Cerebellar cortex (tissue), 1 donor: ENCODE results near the gene FAM24B.
"Not testable (repeated sequence)": the region's sequence is repeated elsewhere in the genome, so short reads cannot be mapped to it uniquely, and the experiment has no call there.

Source experiments
- DNase-seq: peaks from one replicate; pipeline ENCODE4 v3.0.0-alpha.2; 2015; ENCODE audit warnings: low spot score

Gene FAM24B

GRCh38 chr10:122879339-122880273 lies at the start of gene FAM24B:
FAM24B (minus strand) TSS chr10:122879581; CDS start chr10:122850515, 29,066 bp downstream.
- DNase-seq = peak; percentile 98

- no peak for DNase-seq
Measured at GRCh38 chr10:122915700-122916099, 36.3 kb upstream of the FAM24B start.

GRCh38 chr10:122911889-122912484 lies 32.6 kb upstream of the FAM24B start:
- peak; percentile 3 for DNase-seq

GRCh38 chr10:122910310-122910709 lies 30.9 kb upstream of the FAM24B start, which contains the start of gene FAM24A:
FAM24A (plus strand) TSS chr10:122910610; CDS start chr10:122911635, 1,025 bp downstream.
- DNase-seq = no peak

GRCh38 chr10:122903861-122904260 lies 24.5 kb upstream of the FAM24B start:
- DNase-seq = not testable (repeated sequence)

GRCh38 chr10:122894261-122894944 lies 15.0 kb upstream of the FAM24B start:
- no peak for DNase-seq

GRCh38 chr10:122884166-122884565 lies 4.8 kb upstream of the FAM24B start:
- DNase-seq = no peak

GRCh38 chr10:122882766-122883165 lies 3.4 kb upstream of the FAM24B start:
- no peak for DNase-seq

- no peak for DNase-seq
Measured at GRCh38 chr10:122878799-122879338, 512 bp downstream of the FAM24B start.

- DNase-seq = no peak
Measured at GRCh38 chr10:122877264-122877663, 2.1 kb downstream of the FAM24B start.

- no peak for DNase-seq
Measured at GRCh38 chr10:122876467-122876855, 2.9 kb downstream of the FAM24B start.

- DNase-seq = no peak
Measured at GRCh38 chr10:122875843-122876466, 3.4 kb downstream of the FAM24B start.

GRCh38 chr10:122871947-122872346 lies 7.4 kb downstream of the FAM24B start:
- not testable (repeated sequence) for DNase-seq

GRCh38 chr10:122868768-122869167 lies 10.6 kb downstream of the FAM24B start:
- DNase-seq = not testable (repeated sequence)

GRCh38 chr10:122866757-122867482 lies 12.5 kb downstream of the FAM24B start:
- not testable (repeated sequence) for DNase-seq

- DNase-seq = no peak
Measured at GRCh38 chr10:122864901-122865300, 14.5 kb downstream of the FAM24B start.

GRCh38 chr10:122864194-122864592 lies 15.2 kb downstream of the FAM24B start:
- no peak for DNase-seq

GRCh38 chr10:122863216-122864193 lies 15.9 kb downstream of the FAM24B start:
- no peak for DNase-seq

- no peak for DNase-seq
Measured at GRCh38 chr10:122861711-122862161, 17.6 kb downstream of the FAM24B start.

GRCh38 chr10:122859527-122859926 lies 19.9 kb downstream of the FAM24B start:
- DNase-seq = no peak
